Upper lobe of left lung (tissue), 4 donors: ENCODE measurements around the gene RALGAPB.

Experiments used
- POLR2AphosphoS5 ChIP-seq, 2 donors: sonication (generic); formaldehyde crosslinking; IDR thresholded peaks; one replicate each; pipeline ENCODE4 v1.5.1; 2017; ENCODE audit warnings: antibody characterized with exemption in 2 of 2
- TF ChIP-seq, protein P1 (sequence below), 6 experiments: fragments of 450-650 bp in 4 of 6; fragments of 200-600 bp in 2 of 6; sonication (generic) in 2 of 6; IDR thresholded peaks; one replicate each; pipeline ENCODE4 v1.5.1; 2016 to 2019; ENCODE audit warnings: antibody characterized with exemption in 6 of 6

DNA sequence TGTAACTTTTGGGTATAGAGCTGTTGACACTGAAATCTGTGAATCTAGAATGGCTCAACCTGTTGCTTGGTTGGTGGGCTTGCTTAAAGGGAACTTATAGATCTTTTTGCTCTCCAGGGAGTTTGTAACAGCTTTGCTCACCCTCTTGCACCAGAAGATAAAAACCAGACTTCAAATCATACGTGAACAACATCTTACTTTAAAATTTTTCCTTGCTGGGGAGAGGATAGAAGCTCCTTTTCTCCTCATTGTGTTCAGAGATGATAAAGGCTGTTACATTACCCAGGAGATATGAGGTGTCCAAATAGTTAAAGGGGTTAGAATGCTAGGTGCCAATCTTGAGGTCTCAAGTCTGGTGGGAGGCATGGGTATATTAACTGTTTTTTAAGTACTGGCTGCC is 46.8 kb downstream of the RALGAPB start:
- TF ChIP-seq, protein P1, sequence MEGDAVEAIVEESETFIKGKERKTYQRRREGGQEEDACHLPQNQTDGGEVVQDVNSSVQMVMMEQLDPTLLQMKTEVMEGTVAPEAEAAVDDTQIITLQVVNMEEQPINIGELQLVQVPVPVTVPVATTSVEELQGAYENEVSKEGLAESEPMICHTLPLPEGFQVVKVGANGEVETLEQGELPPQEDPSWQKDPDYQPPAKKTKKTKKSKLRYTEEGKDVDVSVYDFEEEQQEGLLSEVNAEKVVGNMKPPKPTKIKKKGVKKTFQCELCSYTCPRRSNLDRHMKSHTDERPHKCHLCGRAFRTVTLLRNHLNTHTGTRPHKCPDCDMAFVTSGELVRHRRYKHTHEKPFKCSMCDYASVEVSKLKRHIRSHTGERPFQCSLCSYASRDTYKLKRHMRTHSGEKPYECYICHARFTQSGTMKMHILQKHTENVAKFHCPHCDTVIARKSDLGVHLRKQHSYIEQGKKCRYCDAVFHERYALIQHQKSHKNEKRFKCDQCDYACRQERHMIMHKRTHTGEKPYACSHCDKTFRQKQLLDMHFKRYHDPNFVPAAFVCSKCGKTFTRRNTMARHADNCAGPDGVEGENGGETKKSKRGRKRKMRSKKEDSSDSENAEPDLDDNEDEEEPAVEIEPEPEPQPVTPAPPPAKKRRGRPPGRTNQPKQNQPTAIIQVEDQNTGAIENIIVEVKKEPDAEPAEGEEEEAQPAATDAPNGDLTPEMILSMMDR (IDR thresholded peaks at IDR 0.05), result no peak
- no peak for TF ChIP-seq POLR2AphosphoS5 (IDR thresholded peaks at IDR 0.05)
